ENCODE results near the gene IFI44.

IFI44 gene

GRCh38 chr1:78620666-78621065, 29.0 kb upstream of the IFI44 start:
- H3K4me3 ChIP-seq (ENCODE audit: low read depth, low read length) = no peak overlapping the region
- TF ChIP-seq MAX (IDR thresholded peaks at IDR 0.05; ENCODE audit: low read depth, low read length) (no peak), CTCF (IDR thresholded peaks at IDR 0.05; ENCODE audit: low read depth, low read length) (no peak), POLR2A (IDR thresholded peaks at IDR 0.05; ENCODE audit: extremely low read depth, insufficient read length) (no peak)
- no peak for DNase-seq (ENCODE audit: low read depth)

- no peak overlapping the region for H3K4me3 ChIP-seq (ENCODE audit: low read depth, low read length)
- TF ChIP-seq CTCF (IDR thresholded peaks at IDR 0.05; ENCODE audit: low read depth, low read length) (no peak), MYC (IDR thresholded peaks at IDR 0.05; ENCODE audit: low read depth, low read length) (no peak), MAX (IDR thresholded peaks at IDR 0.05; ENCODE audit: low read depth, low read length) (no peak), POLR2A (IDR thresholded peaks at IDR 0.05; ENCODE audit: extremely low read depth, insufficient read length) (no peak)
- no peak for DNase-seq (ENCODE audit: low read depth)
Measured at GRCh38 chr1:78622548-78622947, 27.1 kb upstream of the IFI44 start.

GRCh38 chr1:78624035-78624434, 25.6 kb upstream of the IFI44 start:
- no peak for TF ChIP-seq MYC (IDR thresholded peaks at IDR 0.05; ENCODE audit: low read depth, low read length)
- TF ChIP-seq POLR2A (IDR thresholded peaks at IDR 0.05; ENCODE audit: extremely low read depth, insufficient read length) = no peak
- no peak for TF ChIP-seq CTCF (IDR thresholded peaks at IDR 0.05; ENCODE audit: low read depth, low read length)
- no peak for TF ChIP-seq MAX (IDR thresholded peaks at IDR 0.05; ENCODE audit: low read depth, low read length)
- DNase-seq (ENCODE audit: low read depth) = no peak
- H3K4me3 ChIP-seq (ENCODE audit: low read depth, low read length) = no peak overlapping the region

GRCh38 chr1:78627321-78627720, 22.3 kb upstream of the IFI44 start:
- no peak for DNase-seq (ENCODE audit: low read depth)

GRCh38 chr1:78630600-78630999, 19.0 kb upstream of the IFI44 start:
- TF ChIP-seq MAX (IDR thresholded peaks at IDR 0.05; ENCODE audit: low read depth, low read length) = no peak
- no peak for TF ChIP-seq CTCF (IDR thresholded peaks at IDR 0.05; ENCODE audit: low read depth, low read length)
- TF ChIP-seq MYC (IDR thresholded peaks at IDR 0.05; ENCODE audit: low read depth, low read length) = no peak
- no peak for TF ChIP-seq POLR2A (IDR thresholded peaks at IDR 0.05; ENCODE audit: extremely low read depth, insufficient read length)
- no peak overlapping the region for H3K4me3 ChIP-seq (ENCODE audit: low read depth, low read length)
- no peak for DNase-seq (ENCODE audit: low read depth)

More at GRCh38 chr1:78627321-78627720, 22.3 kb upstream of the IFI44 start:
- H3K4me3 ChIP-seq (ENCODE audit: low read depth, low read length) = no peak overlapping the region
- no peak for TF ChIP-seq POLR2A (IDR thresholded peaks at IDR 0.05; ENCODE audit: extremely low read depth, insufficient read length)
- no peak for TF ChIP-seq MAX (IDR thresholded peaks at IDR 0.05; ENCODE audit: low read depth, low read length)
- no peak for TF ChIP-seq MYC (IDR thresholded peaks at IDR 0.05; ENCODE audit: low read depth, low read length)
- no peak for TF ChIP-seq CTCF (IDR thresholded peaks at IDR 0.05; ENCODE audit: low read depth, low read length)

- no peak for TF ChIP-seq CTCF (IDR thresholded peaks at IDR 0.05; ENCODE audit: low read depth, low read length)
- no peak for DNase-seq (ENCODE audit: low read depth)
- no peak overlapping the region for H3K4me3 ChIP-seq (ENCODE audit: low read depth, low read length)
Measured at GRCh38 chr1:78633209-78633608, 16.4 kb upstream of the IFI44 start.

Data from NB4 (cell line).